ENCODE measurements around the gene PPP3CA. TPM values are rescaled to one million over a fixed set of nuclear protein-coding genes. Genes with fewer than 3 reads are reported as not detected.

PPP3CA gene
- total and polyA plus RNA-seq, 2 of the 8 experiments (the other 6 are each of a cell fraction or from before 2014, with no cell fraction given), result 7.9 to 35.0 TPM

GRCh38 chr4:101393256-101393655 is 45.9 kb upstream of the PPP3CA start (continued):
- no peak for TF ChIP-seq TAF7 (optimal IDR thresholded peaks at IDR 0.05; ENCODE audit: borderline replicate concordance, low read depth, low read length)

Measured in H1 (cell line).